GM19023 (cell line): Measurements from ENCODE around the gene TNNI3K.

Source experiments
- ATAC-seq: cut with Tn5 transposase; IDR thresholded peaks from one replicate; pipeline ENCODE4 v1.9.1; 2021; ENCODE audit warnings: mild to moderate bottlenecking, moderate library complexity; ENCODE audit not compliant: unreplicated experiment

TNNI3K gene

GRCh38 chr1:74280642-74281396 is 45.6 kb downstream of the TNNI3K start:
- no peak for ATAC-seq

GRCh38 chr1:74286414-74286813 is 51.2 kb downstream of the TNNI3K start:
- ATAC-seq: no peak

DNA sequence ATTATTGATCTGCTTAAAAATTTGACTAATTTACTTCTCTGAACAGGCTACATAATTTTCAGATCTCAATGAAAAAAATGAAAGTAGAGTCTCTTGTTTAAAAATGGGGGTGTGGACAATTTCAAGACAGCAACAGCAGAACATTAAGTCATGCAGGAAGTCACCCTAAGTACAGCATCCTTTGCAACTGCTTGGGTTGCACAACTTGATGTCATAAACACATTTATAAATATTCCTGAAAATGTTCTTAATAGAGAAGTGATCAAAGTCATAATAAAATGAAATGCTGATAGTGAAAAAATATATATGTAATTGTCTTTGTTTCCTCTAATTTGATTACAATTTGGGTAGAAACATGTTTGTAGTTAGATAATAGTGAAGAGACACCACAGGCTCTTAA is 79.3 kb downstream of the TNNI3K start:
- ATAC-seq: no peak

DNA sequence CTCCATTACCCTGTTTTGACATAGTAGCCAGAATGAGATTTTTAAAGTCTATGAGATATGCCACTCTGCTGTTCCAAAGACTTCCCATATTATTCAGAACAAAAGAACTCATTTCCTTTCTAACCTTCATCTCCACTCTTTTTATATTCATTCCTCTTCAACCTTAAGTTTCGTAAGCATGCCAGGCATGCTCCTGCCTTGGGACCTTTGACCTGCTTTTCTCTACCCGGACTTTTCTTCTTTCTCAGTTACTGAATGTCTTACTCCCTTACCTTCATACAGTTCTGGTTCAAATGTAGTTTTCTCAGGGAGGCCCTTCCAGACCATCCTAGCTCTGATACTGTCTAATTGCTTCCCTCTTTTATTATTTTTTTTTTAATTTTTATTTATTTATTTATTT is 81.1 kb downstream of the TNNI3K start:
- no peak for ATAC-seq

GRCh38 chr1:74317663-74318062 is 82.5 kb downstream of the TNNI3K start:
- no peak for ATAC-seq

- ATAC-seq: no peak
These were observed 88.8 kb downstream of the TNNI3K start for GRCh38 chr1:74323937-74324473.

DNA sequence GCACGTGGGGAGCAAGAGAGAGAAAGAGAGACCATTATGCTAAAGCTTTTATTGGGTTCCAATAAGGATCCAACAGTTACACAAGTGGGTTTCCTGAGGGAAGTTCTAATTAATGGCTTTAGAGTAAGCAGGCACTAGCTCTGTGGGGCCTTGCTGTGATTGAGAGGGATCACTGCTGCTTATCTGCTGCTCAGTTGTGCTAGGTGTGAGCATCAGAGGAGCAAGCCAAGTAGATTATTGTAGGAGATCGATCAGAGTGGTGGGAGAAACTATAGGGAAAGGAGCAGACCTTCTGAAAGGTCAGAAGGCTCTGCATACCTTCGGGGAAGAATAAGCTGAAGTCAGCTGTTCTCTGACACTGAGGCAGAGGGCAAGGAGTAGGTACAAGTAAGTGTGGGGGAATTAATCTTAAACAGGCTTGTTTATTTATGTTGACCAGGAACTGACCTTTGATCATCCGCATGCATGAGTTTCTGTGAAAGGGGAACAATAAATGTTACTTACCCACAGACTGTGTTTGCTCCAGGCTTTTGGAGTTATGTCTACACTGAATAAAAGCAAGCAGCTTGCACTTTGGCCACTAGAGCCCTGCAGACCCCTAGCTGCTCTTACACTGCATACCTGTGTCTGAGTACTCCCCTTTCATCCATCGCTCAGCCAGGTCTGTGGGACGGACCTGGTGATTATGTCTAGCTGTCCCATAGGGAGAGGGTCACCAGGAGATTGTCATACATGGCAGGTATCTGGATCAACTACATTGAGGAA is 89.7 kb downstream of the TNNI3K start:
- ATAC-seq: no peak

- ATAC-seq: no peak
These were observed 93.7 kb downstream of the TNNI3K start for GRCh38 chr1:74328851-74329250.

GRCh38 chr1:74333244-74333643 is 98.1 kb downstream of the TNNI3K start:
- no peak for ATAC-seq

DNA sequence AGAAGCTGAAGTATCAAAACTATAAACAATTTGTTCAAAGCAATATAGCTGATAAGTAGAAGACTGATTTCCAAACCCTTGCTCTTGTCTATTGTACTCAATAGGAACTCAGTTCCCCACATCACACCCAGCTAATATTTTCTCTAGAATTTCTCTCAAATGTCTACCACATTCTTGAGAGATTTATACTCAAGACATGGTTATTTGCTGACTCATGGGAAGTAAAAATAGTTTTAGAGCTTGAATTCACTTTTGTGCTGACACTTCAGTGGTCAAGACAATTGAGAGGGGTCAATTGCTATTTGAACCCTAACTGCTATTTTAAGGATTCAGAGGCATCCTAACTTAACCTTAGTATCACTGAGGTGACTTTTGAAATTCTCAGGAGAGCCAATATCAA is 99.0 kb downstream of the TNNI3K start:
- ATAC-seq: no peak

- ATAC-seq: no peak
These were observed 105.5 kb downstream of the TNNI3K start for GRCh38 chr1:74340656-74341055.

GRCh38 chr1:74341702-74342339 is 106.6 kb downstream of the TNNI3K start:
- ATAC-seq: no peak

- ATAC-seq: no peak
These were observed 108.0 kb downstream of the TNNI3K start for GRCh38 chr1:74343216-74343615.

GRCh38 chr1:74344387-74344786 is 109.2 kb downstream of the TNNI3K start:
- no peak for ATAC-seq

DNA sequence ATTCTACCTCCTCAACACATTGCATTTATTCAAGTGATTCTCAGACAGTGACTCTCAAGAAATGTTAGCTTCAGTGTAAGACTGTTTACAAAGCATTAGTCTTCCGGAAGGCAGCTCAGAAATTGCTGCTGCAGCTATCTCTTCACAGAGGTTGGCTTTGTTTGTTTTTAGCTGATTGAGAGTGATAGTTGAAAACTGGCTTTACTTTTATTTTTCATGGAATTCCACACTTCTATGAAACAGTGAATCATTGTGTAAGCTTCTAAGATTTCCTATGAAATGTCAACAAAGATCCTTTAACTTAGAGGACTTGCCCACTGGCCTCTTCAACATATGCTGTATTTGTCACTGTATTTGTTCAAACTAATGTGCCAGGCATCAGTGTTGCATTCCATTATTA is 121.3 kb downstream of the TNNI3K start:
- no peak for ATAC-seq

- no peak for ATAC-seq
These were observed 122.0 kb downstream of the TNNI3K start for GRCh38 chr1:74357150-74357549.

DNA sequence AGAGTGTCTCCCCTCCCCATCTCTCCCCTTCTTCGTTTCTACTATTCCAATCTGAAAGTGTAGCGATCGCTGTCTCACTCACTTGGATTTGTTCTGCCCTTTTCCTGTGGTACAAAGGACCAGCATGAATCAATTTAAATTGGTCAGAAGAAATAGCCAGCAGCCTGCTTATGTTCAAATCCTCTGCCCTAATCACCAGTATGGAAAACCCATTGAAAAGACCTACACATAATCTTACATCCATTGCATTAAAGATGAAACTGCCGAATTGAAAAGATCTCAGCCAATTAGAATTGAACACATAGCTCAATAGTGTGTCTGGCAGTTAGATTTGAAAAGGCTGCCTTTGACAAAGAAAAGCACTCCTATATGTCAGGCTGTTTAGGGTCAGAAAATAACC is 122.6 kb downstream of the TNNI3K start:
- ATAC-seq: no peak

- no peak for ATAC-seq
These were observed 127.5 kb downstream of the TNNI3K start for GRCh38 chr1:74362691-74363090.

- no peak for ATAC-seq
These were observed 128.0 kb downstream of the TNNI3K start for GRCh38 chr1:74363220-74363619.

- ATAC-seq: no peak
These were observed 132.1 kb downstream of the TNNI3K start for GRCh38 chr1:74367175-74367813.

DNA sequence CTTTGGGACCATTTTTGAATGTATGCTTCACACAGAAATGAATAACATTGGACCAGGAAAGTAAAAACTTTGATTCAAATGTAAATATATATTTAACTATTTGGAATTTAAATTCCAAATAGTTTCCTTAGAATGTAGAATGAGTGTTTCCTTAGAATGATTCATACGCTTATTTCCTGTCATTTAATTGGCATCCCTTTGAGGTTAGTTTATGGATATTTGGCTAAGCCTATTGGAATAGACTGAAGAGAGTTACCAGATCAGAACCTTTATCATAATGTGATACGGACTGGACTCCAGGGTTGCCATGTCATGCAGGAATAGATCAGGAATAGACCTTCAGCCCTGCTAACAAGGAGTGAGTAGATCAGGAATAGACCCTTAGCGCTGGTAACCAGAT is 133.1 kb downstream of the TNNI3K start:
- no peak for ATAC-seq
